ENCODE results near the gene TNFSF15.

DNA sequence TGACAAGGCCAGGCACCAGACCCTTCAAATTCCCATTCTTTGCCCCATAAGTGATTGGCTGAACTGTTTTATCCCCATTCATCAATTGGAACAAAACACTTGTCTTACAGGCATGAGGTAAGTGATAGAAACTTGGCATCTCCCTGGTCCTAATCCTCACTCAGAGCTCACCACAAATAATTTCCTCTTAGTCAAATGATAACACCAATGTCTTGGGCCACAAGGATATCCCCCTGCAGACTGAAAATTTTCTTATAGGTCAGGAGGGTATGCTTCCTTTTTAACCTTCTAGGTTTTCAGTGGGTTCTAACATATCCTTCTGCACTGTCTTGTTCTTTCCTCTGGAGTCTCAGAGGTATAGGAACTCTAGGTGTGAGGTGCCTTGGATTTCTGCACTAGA, 14.5 kb downstream of the TNFSF15 start:
- TF ChIP-seq, protein P1, sequence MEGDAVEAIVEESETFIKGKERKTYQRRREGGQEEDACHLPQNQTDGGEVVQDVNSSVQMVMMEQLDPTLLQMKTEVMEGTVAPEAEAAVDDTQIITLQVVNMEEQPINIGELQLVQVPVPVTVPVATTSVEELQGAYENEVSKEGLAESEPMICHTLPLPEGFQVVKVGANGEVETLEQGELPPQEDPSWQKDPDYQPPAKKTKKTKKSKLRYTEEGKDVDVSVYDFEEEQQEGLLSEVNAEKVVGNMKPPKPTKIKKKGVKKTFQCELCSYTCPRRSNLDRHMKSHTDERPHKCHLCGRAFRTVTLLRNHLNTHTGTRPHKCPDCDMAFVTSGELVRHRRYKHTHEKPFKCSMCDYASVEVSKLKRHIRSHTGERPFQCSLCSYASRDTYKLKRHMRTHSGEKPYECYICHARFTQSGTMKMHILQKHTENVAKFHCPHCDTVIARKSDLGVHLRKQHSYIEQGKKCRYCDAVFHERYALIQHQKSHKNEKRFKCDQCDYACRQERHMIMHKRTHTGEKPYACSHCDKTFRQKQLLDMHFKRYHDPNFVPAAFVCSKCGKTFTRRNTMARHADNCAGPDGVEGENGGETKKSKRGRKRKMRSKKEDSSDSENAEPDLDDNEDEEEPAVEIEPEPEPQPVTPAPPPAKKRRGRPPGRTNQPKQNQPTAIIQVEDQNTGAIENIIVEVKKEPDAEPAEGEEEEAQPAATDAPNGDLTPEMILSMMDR (IDR thresholded peaks at IDR 0.05; ENCODE audit: low read length) = no peak
- no peak for TF ChIP-seq EZH2phosphoT487 (IDR thresholded peaks at IDR 0.05; ENCODE audit: low read length)

Data from MM.1S (cell line).